HepG2 (cell line): ENCODE data around the gene TCF12. TPM values are rescaled to one million over a fixed set of nuclear protein-coding genes. Genes with fewer than 3 reads are reported as not detected.
A peak's percentile ranks its signal among the peaks of the same experiment; 100 is the strongest.

ENCODE experiments used
- AHDC1 ChIP-seq: sonication (generic); formaldehyde crosslinking; IDR thresholded peaks from 2 replicates; pipeline ENCODE4 v1.5.1; 2020; ENCODE audit warnings: mild to moderate bottlenecking, missing genetic modification reagents, borderline replicate concordance
- ARNTL ChIP-seq: sonication (generic); formaldehyde crosslinking; IDR thresholded peaks from 2 replicates; pipeline ENCODE4 v1.4.0; 2020; ENCODE audit warnings: mild to moderate bottlenecking, missing genetic modification reagents
- HNF4A ChIP-seq: sonication (generic); formaldehyde crosslinking; IDR thresholded peaks from 2 replicates; pipeline ENCODE4 v1.4.0; 2020; ENCODE audit warnings: missing genetic modification reagents
- HNRNPLL ChIP-seq: fragments of 200-400 bp; formaldehyde crosslinking; IDR thresholded peaks from 2 replicates; pipeline ENCODE4 v1.6.1; 2017; ENCODE audit warnings: mild to moderate bottlenecking, low read depth, low read length; ENCODE audit not compliant: poor library complexity, severe bottlenecking
- MLXIP ChIP-seq: sonication (generic); formaldehyde crosslinking; IDR thresholded peaks from 2 replicates; pipeline ENCODE4 v1.9.0; 2021; ENCODE audit warnings: missing genetic modification reagents, borderline replicate concordance
- MYNN ChIP-seq: sonication (generic); formaldehyde crosslinking; IDR thresholded peaks from 2 replicates; pipeline ENCODE4 v1.4.0; 2020; ENCODE audit warnings: mild to moderate bottlenecking, low read depth, missing genetic modification reagents
- NFE2L2 ChIP-seq: fragments of 150-350 bp; IDR thresholded peaks from 2 replicates; pipeline ENCODE4 v1.6.1; 2014; ENCODE audit warnings: low read length
- PAX8 ChIP-seq: sonication (generic); formaldehyde crosslinking; IDR thresholded peaks from 2 replicates; pipeline ENCODE4 v1.8.0; 2022; ENCODE audit warnings: mild to moderate bottlenecking, missing genetic modification reagents, borderline replicate concordance
- POGZ ChIP-seq: sonication (generic); formaldehyde crosslinking; IDR thresholded peaks from 2 replicates; pipeline ENCODE4 v1.4.0; 2020; ENCODE audit warnings: mild to moderate bottlenecking, missing genetic modification reagents
- POLR2A ChIP-seq, 2 experiments: IDR thresholded peaks; 2 replicates each; pipeline ENCODE4 v1.6.1; 2011; ENCODE audit warnings: low read depth in 2 of 2, low read length in 2 of 2, mild to moderate bottlenecking in 1 of 2, moderate library complexity in 1 of 2; ENCODE audit not compliant: insufficient read depth in 1 of 2
- RBFOX2 ChIP-seq: fragments of 200-400 bp; formaldehyde crosslinking; IDR thresholded peaks from 2 replicates; pipeline ENCODE4 v1.6.1; 2017; ENCODE audit warnings: low read depth, mild to moderate bottlenecking, low read length
- RFX1 ChIP-seq: fragments of 450-650 bp; IDR thresholded peaks from 2 replicates; pipeline ENCODE4 v1.6.1; 2017
- THRA ChIP-seq: sonication (generic); formaldehyde crosslinking; IDR thresholded peaks from 2 replicates; pipeline ENCODE4 v1.4.0; 2020; ENCODE audit warnings: missing genetic modification reagents, borderline replicate concordance
- YEATS4 ChIP-seq: sonication (generic); formaldehyde crosslinking; IDR thresholded peaks from 2 replicates; pipeline ENCODE4 v1.4.0; 2020; ENCODE audit warnings: missing genetic modification reagents, borderline replicate concordance
- ZC3H13 ChIP-seq: sonication (generic); formaldehyde crosslinking; IDR thresholded peaks from 2 replicates; pipeline ENCODE4 v1.8.1; 2023; ENCODE audit warnings: mild to moderate bottlenecking, missing genetic modification reagents, moderate library complexity
- ZFAT ChIP-seq: sonication (generic); formaldehyde crosslinking; conservative IDR thresholded peaks from 2 replicates; pipeline ENCODE4 v1.8.1; 2023; ENCODE audit warnings: missing genetic modification reagents, inconsistent platforms
- ZMYM4 ChIP-seq: sonication (generic); formaldehyde crosslinking; IDR thresholded peaks from 2 replicates; pipeline ENCODE4 v1.8.1; 2023; ENCODE audit warnings: mild to moderate bottlenecking, missing genetic modification reagents
- ZNF30 ChIP-seq: sonication (generic); formaldehyde crosslinking; IDR thresholded peaks from 2 replicates; pipeline ENCODE4 v1.5.0; 2020; ENCODE audit warnings: mild to moderate bottlenecking, missing genetic modification reagents
- ZNF589 ChIP-seq: sonication (generic); formaldehyde crosslinking; conservative IDR thresholded peaks from 2 replicates; pipeline ENCODE4 v1.8.0; 2022; ENCODE audit warnings: mild to moderate bottlenecking, moderate library complexity, missing genetic modification reagents
- ZNF724P ChIP-seq: sonication (generic); formaldehyde crosslinking; IDR thresholded peaks from 2 replicates; pipeline ENCODE4 v1.8.0; 2022; ENCODE audit warnings: missing genetic modification reagents, borderline replicate concordance
- ZSCAN20 ChIP-seq: sonication (generic); formaldehyde crosslinking; IDR thresholded peaks from 2 replicates; pipeline ENCODE4 v1.4.0; 2020; ENCODE audit warnings: missing genetic modification reagents, mild to moderate bottlenecking, borderline replicate concordance
- polyA plus RNA-seq, 8 experiments: library from polyadenylated mRNA; depleted of rRNA in 3 of 8; stranded (reverse) in 7 of 8; unstranded in 1 of 8; fragments of >200 nt; fragmentation: Illumina TruSeq in 4 of 8; extraction: Trizol in 4 of 8; gene quantifications; 2 replicates each; pipeline versions ENCODE4 v1.2.1 to v1.2.3, GENCODE V29; 2011 to 2016; ENCODE audit warnings: low read depth in 4 of 8, missing spikeins in 1 of 8, mixed read lengths in 1 of 8; ENCODE audit not compliant: insufficient read depth in 1 of 8
- total RNA-seq, 5 experiments: library from RNA; depleted of rRNA; stranded (reverse); fragments of >200 nt; fragmentation: Illumina TruSeq; extraction: Trizol; gene quantifications; 2 replicates each; pipeline ENCODE4 v1.2.3, GENCODE V29; 2016; ENCODE audit warnings: low read depth in 1 of 5

The TCF12 gene
- total and polyA plus RNA-seq, 2 of the 13 experiments (the other 11 are each of a cell fraction or from before 2014, with no cell fraction given), result 48.6 to 51.1 TPM

- TF ChIP-seq ZNF724P, result no peak
- no peak for TF ChIP-seq MLXIP (CRISPR knock-in tag)
- no peak for TF ChIP-seq MYNN
- no peak for TF ChIP-seq NFE2L2
- peak; percentile 46 for TF ChIP-seq HNRNPLL
- TF ChIP-seq THRA, result no peak
- TF ChIP-seq ZSCAN20 (CRISPR knock-in tag), result no peak; the same call in 1 of the 2 replicates
- no peak for TF ChIP-seq ZFAT (CRISPR knock-in tag)
- TF ChIP-seq AHDC1 (CRISPR knock-in tag), result no peak
- no peak for TF ChIP-seq ZNF589 (CRISPR knock-in tag)
- TF ChIP-seq ZNF30 (CRISPR knock-in tag), result no peak
- TF ChIP-seq ARNTL (CRISPR knock-in tag), result no peak
- TF ChIP-seq YEATS4 (CRISPR knock-in tag), result 0 out of 2 replicates have a peak, but pooled peaks have one; percentile 10
- TF ChIP-seq ZC3H13 (CRISPR knock-in tag), result 0 out of 2 replicates have a peak, but pooled peaks have one; percentile 25
- TF ChIP-seq POGZ, result no peak
- TF ChIP-seq PAX8, result no peak
- 0 out of 4 replicates have a peak, but pooled peaks of 1 of the 2 experiments have one; percentile 22 for TF ChIP-seq POLR2A (IDR thresholded peaks at IDR 0.05; ENCODE audit: insufficient read depth in 1 of 2, low read depth in 2 of 2, low read length in 2 of 2)
- TF ChIP-seq ZMYM4, result 0 out of 2 replicates have a peak, but pooled peaks have one; percentile 44
- TF ChIP-seq RBFOX2, result peak; percentile 67
- TF ChIP-seq HNF4A, result no peak
- TF ChIP-seq RFX1, result no peak
Measured at GRCh38 chr15:56919031-56919608, 676 bp downstream of the TCF12 start (continued).
